GM18517 (cell line): ENCODE measurements around the gene MSANTD2.

Source experiments
- ATAC-seq: cut with Tn5 transposase; IDR thresholded peaks from one replicate; pipeline ENCODE4 v1.9.1; 2021; ENCODE audit warnings: mild to moderate bottlenecking, moderate library complexity; ENCODE audit not compliant: unreplicated experiment

The MSANTD2 gene

DNA sequence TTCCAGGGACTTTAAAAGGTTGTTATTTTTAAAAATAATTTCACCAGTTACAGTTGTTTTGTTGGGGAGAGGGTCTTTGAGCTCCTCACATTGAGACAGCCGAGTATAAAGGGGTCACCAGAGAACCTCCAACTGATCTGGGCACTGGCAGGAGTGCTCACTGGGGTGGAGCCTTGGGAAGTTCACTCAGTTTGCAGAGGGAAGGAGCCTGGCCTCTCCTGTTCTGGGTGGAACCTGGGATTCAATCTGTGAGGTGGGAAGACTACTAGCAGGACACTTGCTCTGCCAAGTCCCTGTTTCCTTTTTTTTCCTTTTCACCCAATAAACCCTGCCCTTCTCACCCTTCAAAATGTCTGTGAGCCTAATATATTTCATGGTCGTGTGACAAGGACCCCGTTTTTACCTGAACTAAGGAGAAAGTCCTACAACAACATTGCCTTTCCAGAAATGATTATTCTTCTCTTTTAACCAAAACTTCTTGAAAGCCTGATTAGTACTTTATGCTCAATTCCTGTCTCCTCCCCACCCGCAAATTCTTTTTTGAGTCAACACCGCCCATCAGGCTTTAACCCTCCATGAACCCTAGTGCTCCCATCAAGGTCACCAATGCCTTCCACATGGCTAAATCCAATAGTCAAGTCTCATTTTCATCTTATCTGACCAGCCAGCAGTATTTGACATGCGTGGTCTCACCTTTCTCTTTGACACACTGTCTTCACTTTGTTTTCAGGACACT, 22.0 kb upstream of the MSANTD2 start:
- ATAC-seq = no peak

DNA sequence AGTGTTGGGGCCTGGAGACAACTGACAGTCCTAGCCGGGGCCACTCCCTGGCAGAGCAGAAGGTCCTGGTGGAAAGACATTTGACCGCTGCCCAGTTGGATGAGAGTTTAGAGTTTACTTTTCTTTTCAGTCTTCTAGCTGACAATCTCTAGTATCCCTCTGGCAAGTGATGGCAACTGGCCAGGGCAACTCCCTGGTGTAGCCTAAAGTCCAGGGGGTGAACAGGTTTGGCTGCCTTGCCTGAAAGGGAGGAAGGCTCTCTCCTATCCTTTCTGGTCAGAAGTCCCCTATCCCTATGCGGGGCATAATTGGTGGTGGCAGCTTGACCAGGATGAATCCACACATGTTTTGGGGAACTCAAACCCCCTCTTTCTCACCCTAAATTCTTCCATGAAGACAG, 16.8 kb upstream of the MSANTD2 start:
- no peak for ATAC-seq

DNA sequence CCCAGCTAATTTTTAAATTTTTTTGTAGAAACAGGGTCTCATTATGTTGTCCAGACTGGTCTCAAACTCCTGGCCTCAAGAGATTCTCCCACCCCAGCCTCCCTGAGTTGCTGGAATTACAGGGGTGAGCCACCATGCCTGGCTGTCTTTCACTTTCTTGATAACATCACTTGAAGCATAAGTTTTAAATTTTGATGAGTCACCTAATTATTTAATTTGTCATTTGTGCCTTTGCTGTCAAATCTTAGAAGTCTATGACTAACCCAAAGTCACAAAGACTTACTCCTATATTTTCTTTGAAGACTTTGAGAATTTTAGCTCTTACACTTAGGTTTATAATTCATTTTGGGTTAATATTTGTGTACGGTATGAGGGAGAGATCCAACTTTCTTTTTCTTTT, 14.5 kb upstream of the MSANTD2 start:
- no peak for ATAC-seq

GRCh38 chr11:124812876-124813275, 12.7 kb upstream of the MSANTD2 start:
- ATAC-seq = no peak

DNA sequence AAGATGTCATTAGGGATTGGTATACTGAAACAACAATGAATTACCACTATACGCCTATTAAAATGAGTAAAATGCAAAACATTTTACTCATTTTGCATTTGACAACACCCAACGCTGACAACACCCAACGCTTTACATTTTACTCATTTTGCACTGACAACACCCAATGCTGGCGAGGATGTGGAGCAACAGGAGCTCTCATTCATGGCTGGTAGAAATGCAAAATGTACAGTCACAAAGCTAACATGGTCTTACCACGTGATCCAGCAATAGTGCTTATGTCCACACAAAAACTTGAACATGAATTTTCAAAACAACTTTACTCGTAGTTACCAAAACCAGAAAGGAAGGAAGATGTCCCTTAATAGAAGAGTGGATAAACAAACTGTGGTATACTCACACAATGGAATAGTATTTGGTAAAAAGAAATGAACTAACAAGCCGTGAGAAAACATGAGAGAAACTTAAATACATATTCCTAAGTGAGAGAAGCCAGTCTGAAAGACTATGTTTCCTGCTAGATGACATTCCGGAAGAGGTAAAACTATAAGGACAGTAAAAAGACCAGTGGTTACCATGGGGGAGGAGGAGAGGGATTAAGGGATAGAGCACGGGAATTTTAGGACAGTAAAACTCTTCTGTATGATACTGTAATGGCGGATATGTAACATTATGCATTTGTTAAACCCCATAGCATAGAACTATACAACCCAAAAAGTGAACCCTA, 11.4 kb upstream of the MSANTD2 start:
- no peak for ATAC-seq

- no peak for ATAC-seq
Measured at GRCh38 chr11:124807660-124808270, 7.6 kb upstream of the MSANTD2 start.

- ATAC-seq = no peak
Measured at GRCh38 chr11:124807201-124807600, 7.0 kb upstream of the MSANTD2 start.

DNA sequence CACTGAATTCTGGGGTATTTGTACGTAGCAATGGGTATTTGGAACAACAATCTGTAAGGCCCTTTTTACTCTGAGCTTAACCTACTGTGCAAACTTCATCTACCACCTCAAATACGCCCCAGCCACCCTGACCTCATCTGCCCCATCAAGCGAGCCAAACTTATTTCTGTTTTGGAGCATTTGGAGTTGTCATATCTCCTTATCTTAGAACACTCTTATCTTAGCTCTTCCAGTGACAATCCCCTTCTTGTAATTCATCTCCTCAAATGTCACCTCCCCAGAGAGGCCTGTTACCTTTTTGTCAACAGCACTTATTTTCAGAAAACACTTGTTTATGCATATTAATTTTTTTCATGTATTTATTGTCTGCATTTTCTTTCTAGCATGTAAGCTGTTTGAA, 4.7 kb upstream of the MSANTD2 start:
- ATAC-seq = no peak

- no peak for ATAC-seq
Measured at GRCh38 chr11:124801636-124802312, 1.6 kb upstream of the MSANTD2 start.

DNA sequence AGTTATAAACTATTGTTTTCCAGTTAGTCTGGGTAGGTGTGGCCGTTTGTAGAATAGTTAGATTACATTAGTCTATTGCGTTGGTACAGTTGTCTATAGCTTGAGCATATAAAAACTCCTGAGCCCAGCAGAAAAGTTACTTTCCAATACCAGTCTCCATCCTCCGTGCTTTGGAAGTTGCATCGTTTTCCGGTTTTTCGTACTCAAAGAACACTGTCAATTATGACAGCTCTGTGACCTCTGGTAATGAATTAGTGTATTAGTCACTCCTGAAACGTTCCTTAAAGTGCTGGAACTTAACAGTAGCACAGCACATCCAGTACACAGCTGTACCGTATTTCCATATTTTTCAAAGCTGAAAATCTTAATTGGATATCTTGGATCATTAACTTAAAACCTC, 808 bp upstream of the MSANTD2 start:
- no peak for ATAC-seq

- peak; percentile 42 for ATAC-seq
Measured at GRCh38 chr11:124799348-124800225, 619 bp downstream of the MSANTD2 start.

- ATAC-seq = peak; percentile 18
Measured at GRCh38 chr11:124798991-124799347, 1.2 kb downstream of the MSANTD2 start.

- ATAC-seq = no peak
Measured at GRCh38 chr11:124796312-124796711, 3.9 kb downstream of the MSANTD2 start.

GRCh38 chr11:124793466-124794278, 6.5 kb downstream of the MSANTD2 start:
- ATAC-seq = peak; percentile 63

DNA sequence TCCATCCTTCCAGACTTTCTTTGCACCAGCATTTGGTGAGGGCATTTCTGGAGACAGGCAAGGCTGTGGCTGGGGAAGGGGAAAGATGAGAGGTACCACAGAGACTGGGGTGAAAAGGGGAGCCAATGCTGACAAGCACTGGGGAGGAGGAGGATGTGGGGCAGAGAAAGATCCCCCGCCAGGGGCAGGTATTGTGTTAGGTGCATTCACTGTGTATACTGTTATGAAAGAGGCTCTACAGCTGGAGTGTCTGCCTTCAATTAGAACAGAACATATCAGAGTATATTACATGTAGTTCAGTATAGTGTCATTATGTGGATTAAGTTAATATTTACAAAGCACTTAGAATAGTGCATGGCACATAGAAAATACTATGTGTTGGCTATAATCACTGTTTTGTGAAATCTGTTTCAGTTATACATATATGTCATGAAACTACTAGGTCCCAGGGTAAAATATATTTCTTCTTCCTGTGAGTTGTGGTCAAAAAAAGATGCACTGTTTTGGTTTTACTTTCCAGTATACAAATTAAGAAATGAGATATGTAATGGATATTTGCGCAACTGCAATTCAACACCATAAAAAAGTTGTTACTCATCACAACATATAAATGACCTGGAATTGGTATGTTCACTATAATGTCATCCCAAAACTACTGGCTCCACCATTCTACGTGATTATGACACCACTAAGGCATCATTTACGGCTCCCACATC, 8.4 kb downstream of the MSANTD2 start:
- peak; percentile 84 for ATAC-seq

DNA sequence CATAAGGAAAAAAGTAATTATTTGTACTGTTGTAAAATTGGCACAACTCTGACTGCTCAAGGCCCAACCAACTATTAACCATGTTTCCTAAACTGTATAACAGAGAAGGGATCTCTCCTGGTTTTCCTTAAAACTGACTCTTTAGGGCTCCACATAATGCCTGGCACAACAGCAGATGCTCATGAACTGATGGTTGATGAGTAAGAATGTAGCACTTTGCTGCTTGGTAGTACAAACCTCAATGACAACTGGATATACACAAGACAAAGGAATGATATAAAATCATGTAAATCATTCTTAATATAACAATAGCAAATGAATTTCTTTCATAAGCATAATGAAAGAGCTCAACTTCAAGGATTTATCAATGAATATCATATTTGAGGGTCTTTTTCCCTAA, 11.7 kb downstream of the MSANTD2 start:
- ATAC-seq = no peak

DNA sequence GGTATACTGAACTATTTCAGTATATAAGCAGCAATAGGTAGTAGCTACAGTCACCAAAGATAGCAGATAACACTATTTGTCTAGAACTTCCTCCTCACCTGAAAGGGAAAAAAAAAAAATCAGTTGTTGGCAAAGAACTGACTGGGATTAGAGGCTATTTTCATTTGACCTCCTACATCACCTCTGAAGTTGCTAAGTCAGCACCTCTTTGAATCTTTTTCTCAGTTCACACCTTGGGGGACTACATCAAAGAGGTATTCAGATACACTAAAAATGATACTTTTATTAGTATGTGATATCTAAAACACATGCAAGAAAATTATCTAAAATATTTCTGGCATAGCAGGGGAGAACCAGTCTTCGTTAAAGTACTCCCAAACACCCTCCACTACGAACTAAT, 16.2 kb downstream of the MSANTD2 start:
- ATAC-seq = no peak

GRCh38 chr11:124783002-124783401, 17.2 kb downstream of the MSANTD2 start:
- ATAC-seq = no peak

DNA sequence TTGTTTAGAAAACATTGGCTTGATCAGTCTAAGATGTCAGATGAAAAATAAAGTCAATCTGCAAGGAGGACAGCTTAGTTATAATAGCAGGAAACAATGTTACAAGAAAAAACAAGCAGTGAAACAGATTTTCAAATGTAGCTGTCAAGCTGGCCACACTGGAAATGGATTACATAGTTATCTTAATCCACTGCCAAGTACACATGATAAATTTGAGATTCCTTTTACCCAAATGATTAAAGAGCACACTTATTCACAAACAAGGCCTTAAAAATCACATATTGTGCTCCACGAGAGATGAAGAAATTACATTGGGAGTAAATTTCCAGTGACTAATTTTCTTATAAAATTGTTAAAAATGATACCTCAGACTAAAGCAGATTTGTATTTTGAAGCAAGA, 20.6 kb downstream of the MSANTD2 start:
- no peak for ATAC-seq
